NCI-H1436 treated with DMSO at 0.1 percent for 48 hours (cell line): ENCODE results near the gene CMTM6.
"Not testable (repeated sequence)": the region's sequence is repeated elsewhere in the genome, so short reads cannot be mapped to it uniquely, and the experiment has no call there.

Source experiments
- DNase-seq: peaks from one replicate; lab custom pipeline; 2025; lab: John Stamatoyannopoulos, UW

The CMTM6 gene

GRCh38 chr3:32499585-32499984 is 3.1 kb downstream of the CMTM6 start:
- DNase-seq, result no peak

DNA sequence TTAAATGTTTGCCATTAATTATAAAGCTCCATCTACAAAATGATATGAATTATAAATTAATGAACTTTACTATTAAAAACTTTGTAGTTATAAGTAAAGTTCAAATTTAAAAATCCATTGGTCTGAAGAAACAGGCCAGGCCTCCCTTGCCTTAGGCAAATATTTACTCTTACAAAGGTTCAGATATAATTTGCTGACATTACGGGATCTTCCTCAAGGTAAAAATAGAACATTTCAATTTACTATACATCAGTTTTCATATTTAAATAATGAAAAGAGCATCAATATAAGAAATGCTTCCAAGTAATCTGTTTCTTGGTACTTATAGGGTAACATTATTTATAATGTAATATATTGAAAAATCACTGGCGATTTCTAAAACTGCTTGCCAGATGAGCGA is 3.7 kb downstream of the CMTM6 start:
- no peak for DNase-seq

- no peak for DNase-seq
These were observed 4.4 kb downstream of the CMTM6 start for GRCh38 chr3:32498252-32498651.

DNA sequence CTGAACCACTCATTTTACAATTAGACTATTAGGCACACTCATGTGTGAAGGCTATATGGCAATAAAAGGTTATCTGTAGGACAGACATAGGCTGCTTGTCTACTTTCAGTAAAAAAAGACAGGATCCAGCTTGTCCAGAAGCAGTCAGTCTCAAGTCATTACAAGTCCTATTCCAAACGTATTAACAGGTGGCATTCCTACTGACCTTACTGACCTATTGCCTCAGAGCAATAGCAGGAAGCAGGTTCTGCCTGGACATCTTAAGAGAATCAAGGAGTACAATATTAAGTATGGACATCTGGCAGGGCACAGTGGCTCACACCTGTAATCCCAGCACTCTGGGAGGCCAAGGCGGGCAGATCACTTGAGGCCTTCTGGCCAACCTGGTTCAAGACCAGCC is 7.0 kb downstream of the CMTM6 start:
- no peak for DNase-seq

DNA sequence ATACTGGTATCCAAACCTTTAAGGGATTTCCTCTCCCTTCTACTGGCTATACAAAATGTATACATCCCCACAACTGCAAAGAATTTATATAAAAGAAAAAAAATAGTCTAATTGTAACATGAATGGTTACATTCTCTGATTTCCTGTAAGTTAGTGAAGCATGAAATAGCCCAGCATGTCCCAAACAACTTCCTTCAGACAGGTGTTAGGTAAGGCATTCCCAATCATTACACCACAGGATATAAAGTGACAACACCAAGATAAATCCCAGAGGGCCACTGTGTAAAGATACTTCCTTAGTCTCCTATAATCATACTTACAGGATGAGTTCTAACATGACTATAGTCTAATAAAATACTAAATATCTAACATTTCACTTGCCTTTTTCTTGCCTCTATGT is 7.6 kb downstream of the CMTM6 start:
- DNase-seq, result no peak

DNA sequence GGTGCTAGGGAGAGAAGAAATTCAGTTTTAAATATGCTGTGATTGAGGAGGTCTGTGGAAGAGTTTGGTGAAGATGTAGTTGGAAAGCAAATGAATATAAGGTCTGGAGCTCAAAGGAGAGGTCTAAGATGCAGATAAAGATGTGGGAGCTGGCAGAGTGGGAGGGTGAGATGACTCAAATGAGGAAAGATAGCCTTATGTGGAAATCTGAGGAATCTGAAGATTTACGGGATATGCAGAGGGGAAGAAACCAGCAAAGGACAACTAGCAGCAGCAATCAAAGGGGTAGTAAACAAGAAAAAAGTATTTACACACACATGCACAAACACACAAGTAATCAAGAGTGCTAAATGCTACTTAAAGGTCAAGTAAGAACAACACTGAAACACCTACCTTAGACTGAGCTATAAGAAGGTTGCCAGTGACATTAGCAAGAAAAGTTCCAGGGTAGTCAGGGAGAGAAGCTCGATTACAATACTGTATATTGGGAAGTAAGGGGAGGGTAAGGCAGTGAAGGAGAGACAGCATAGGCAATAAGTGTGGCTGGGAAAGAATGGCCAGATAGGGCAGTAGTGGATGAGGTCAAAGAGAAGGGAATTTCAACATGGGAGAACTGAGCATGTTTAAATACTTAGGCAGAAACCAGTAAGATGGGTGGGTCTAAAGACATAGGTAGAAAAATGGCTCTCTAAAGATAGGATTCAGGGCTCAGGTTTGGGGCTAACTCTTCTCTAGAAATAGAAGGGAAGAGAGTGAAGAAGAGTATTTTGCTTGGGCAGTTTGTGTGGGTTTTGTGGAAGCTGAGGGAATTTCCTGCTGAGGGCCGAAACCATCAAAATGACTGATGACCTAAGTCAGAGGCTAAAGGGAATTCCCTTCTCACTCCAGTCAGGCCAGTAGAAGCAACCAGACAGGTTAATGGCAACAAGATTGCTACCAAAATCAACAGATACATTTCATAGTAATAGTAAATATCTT is 8.9 kb downstream of the CMTM6 start:
- no peak for DNase-seq

- no peak for DNase-seq
These were observed 9.8 kb downstream of the CMTM6 start for GRCh38 chr3:32492684-32493436.

DNA sequence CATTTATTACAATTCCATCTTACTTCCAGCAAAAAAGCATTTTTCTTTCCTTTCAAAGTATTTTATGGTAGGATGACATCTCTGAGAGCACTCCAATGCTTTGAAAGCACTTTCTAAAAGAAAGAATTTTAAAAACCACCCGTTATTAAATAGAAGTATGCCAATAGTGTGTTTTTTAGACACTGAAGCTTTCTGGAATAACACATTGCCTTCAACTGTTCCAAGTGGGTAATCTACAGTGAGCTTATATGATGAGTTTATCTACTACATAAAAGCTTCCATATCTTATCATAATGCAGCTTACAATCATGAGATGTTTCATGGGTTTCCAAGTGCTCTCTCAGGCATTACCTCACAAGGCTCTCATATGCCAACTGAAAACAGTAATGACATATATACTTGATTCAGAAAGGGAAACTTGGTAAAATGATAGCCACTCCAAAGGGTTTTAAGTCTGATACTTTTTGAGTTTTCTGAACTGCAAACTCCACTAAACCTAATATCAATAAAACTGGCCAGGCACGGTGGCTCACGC is 14.1 kb downstream of the CMTM6 start:
- no peak for DNase-seq

DNA sequence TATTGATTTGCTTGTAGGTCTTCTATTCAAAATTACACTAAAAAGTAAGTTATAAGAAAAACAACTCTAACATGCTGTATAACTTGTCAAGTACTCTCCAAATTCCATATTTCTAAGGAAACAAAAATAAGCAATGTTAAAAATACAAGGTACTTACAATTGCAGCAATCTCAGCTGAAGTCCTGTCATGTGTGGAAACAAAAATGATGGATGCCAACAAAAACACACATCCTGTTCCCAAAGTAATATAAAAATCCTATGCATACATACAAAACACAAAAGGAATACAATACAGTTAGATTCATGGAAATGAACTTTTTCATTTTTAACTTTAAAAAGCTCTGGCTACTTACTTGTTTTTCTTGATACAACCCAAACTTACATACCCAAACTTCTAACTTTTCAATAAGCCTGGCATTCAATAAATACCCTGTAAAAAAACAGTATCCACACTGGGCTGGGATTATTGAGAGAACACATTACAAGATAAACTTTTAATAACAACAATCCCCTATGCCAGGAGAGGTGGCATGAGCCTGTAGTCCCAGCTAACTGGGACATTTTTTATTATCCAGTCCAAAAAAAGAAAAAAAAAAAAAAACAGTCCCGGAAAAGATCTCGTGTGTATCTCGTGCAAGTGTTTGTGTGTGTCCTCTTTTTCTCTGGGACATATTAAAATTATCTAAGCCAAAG is 14.7 kb downstream of the CMTM6 start:
- no peak for DNase-seq

GRCh38 chr3:32484436-32484835 is 18.2 kb downstream of the CMTM6 start:
- DNase-seq, result no peak

DNA sequence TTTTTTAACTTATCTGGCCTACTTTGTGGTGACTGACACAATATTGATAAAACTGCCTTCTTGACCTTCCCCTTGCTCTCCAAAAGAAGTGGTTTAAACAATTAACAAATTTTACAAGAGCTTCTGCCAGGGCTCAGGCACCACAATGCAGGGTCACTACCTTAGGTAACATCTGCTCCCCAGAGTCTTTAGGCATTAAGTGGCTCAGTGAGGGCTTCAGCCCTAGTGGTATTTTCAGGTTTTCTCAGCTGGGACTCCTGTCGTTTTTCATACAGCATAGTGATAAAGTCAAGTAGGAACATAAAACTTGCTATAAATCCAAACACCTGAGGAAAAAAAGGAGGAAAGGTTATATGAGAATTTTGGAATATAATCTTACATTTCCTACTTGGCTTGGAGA is 18.9 kb downstream of the CMTM6 start:
- DNase-seq, result no peak

- no peak for DNase-seq
These were observed 20.0 kb downstream of the CMTM6 start for GRCh38 chr3:32482693-32483092.

DNA sequence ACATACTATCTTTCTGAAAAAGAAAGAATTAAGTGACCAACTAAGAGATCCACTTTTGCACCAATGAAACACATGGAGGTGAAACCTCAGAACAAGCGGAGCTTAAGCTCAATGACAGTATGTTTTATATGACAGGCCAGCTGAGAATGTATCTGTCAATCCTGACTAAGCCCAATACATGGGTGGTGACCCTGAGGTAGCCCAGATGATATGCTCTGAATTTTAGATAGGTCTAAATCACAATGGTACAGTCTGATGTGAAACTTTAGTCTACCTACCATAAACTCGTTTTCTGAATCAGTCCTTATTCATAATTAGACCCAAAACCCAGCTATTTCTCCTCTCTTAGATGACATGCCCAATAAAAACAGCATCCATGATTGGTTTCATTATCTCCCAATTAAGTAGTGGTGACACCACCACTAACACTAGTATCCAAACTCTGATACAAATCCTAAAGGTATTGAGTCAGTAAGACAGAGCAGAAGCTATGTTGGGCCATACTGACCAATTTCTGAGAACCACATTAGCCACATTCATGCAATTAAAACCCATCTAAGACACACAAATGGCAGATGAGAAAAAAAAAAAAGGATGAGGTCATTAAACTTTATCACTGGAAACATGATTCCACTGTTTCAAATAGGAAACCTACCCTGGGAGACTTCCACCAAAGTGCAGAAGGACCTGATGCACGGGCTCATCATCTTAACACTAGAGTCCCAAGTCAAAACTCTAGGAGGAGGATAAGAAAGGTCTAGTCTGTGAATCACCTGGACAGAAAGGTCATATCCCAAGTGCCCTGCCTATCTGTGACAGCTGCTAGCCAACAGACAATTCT is 20.6 kb downstream of the CMTM6 start:
- DNase-seq, result no peak

- no peak for DNase-seq
These were observed 22.0 kb downstream of the CMTM6 start for GRCh38 chr3:32480604-32481003.

- no peak for DNase-seq
These were observed 28.5 kb downstream of the CMTM6 start for GRCh38 chr3:32474201-32474600.

DNA sequence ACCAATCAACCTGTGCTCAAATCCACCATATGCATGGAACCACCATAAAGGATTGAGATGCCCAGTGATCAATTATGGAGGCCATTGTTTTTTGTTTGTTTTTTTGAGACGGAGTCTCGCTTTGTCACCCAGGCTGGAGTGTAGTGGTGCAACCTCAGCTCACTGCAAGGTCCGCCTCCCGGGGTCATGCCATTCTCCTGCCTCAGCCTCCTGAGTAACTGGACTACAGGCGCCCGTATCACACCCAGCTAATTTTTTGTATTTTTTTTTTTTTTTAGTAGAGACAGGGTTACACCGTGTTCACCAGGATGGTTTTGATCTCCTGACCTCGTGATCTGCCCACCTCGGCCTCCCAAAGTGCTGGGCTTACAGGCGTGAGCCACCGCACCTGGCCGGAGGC is 30.5 kb downstream of the CMTM6 start:
- DNase-seq, result not testable (repeated sequence)

DNA sequence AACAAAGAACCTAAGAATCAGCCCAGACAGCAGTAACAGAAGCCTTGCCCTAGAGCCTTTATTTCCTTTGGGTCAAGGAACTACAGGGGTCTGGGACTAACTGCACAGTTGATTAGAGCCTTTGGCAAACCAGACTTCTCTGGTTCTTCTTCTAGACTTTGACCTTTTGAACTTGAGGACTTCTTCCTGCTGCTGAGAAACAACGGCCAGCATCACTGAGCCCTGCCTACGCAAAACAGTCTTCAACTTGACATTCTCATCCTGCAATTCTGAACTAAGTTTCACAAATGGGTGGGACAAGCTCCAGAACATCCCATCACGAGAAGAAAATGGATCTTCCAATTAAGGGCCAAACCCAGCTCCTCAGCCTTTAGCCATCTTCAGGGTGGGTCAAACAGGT is 31.4 kb downstream of the CMTM6 start:
- DNase-seq, result no peak

- no peak for DNase-seq
These were observed 32.3 kb downstream of the CMTM6 start for GRCh38 chr3:32470362-32470761.

DNA sequence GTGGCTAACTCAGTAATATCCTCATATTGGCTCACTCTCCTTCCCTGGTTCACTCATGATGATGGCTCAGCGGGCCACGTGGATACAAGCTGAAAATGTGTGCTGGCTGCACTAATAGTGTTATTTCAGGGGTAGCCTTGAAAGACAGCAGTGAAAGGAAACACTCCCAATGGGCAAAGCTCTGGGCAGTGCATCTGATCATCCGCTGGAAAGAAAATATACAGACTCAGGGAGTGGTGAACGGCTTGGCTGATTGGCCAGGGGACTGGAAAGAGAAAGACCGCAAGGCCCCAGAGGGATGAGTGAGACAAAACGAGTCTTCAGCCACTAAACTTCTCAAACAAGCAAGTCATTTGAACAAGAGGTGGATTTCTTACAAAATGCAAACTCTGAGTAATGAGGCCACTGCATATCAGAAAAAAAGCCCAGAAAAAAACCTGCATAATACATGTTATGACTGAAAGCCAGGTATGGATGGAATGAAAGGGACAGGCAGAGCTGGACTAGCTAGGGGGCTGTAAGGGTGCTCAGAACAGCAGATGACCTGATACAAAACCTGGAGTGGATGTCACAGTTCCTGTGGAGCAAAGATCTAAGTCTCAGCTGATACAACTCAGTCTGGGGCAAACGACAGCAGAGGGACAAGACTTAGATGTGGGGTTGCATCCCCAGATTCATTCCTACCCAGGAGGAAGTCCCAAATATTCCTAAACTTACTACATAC is 33.3 kb downstream of the CMTM6 start:
- no peak for DNase-seq

DNA sequence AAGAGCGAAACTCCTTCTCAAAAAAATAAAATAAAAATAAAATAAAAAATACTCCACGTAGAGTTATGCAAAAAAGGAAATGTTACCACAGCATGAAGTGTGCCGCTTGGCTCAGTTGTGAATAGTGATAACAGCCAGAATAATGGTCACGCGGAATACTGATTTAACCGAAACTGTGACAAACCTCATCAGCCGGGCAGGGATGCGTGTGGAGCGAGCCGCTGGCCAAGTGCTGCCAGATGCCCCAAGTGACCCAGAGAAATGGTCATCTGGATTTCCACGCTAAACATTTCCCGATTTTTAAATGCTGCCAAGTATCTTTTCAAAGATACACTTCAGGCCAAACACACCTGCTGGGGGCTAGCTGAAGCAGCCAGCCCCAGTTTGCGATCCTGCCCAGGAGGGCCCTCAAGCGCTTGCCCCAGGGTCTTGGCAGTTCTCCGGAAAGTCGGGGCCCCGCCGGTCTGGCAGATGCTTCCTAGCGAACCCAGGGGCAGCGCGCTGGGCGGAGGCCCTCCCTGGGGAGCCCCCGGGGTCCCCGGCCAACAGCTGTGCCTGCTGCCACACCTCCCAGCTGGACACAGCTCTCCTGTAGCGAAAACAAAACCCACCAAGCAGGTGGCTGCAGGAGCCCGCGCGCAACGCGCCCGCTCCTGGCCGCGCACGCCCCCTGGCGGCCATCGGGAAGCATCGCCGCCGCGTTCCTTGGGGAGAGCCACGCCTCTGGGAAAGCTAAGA is 35.1 kb downstream of the CMTM6 start:
- DNase-seq, result no peak
